Stimulated activated CD4-positive, alpha-beta T cell treated with anti-CD3 and anti-CD28 coated beads, TNF-alpha, amount 100 ng/mL, for 48 hours (primary cell): ENCODE data around the gene VANGL2.

Experiments used
- DNase-seq, 3 donors: peaks; one replicate each; pipeline ENCODE4 v3.0.0-alpha.2; 2020; ENCODE audit warnings: low read depth in 3 of 3

Gene VANGL2

DNA sequence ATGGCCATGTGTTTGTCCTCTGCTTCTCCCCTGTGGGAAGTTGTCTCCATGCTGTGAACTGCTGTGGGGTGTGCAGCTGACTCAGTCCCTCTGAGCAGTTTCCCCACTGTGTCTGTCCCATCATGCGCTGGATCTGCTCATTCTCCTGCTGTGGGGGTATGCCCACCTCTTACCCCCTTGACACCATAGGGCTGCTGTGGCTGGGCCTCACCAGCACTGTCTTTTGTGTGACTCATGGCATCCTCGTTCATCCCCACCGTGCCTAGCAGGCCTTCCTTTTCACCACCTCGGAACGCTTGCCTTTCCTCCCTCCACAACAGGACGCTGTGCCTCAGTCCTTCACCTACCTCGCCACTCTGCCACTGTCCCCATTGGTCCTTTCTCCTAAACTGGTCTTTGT, 27.3 kb downstream of the VANGL2 start:
- no peak for DNase-seq

DNA sequence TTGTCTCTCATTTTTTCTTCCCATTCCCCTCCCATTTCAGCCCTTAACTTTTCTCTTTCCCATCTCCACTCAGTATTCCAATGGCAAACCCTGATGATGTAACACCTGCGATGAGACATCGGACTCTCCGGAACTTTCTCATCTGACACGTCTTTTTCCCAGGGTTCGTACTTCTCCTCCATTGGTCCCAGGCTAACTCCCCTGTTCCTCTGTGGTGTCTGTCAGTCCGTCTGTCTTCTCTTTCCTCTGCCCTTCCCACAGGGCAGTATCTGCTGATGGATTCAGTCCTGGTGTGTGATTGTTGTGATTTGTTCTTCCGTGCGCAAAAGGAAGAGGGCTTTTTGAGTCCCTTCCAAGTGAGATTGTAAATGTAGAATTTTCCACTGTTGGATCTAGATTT, 27.7 kb downstream of the VANGL2 start:
- no peak for DNase-seq

DNA sequence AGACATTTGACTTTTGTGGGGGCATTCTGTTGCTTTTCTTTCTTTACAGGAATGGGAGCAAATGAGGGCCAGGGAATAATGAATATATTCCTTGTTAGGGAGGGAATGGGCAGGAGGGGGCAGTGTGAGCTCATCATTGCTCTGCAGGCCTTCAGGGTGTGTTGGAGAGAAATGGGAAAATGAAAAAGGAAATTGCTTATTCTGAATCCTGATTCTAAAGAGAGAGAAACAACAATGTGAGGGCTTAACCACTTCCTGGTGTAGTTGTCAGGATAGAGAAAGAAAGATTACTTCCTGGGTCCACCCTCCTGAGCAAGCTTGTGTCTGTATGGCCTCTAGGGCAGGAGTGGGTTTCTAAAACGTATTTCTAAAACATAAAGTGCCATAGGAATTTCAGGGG, 28.3 kb downstream of the VANGL2 start:
- DNase-seq: no peak

DNA sequence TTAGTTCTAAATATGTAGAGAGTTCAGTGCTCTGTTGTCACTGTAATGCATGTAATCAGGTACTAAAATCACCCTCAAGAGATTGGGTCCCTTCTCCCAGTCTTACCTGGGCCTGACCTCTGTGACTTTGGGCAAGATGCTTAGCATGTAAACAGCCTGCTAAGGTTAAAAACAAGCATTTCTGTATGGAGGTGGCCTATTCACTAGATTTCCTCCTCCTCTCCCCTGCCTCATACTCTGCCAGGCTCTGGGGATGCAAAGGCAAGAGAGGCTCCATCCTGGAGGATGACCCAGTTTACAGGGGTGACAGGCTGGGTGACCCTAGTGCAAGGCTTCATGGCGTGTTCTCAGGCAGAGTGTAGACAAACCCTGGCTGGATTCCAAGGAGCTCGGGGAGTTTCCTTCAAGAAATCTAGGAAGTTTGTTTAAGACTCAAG, 28.8 kb downstream of the VANGL2 start:
- DNase-seq: no peak

DNA sequence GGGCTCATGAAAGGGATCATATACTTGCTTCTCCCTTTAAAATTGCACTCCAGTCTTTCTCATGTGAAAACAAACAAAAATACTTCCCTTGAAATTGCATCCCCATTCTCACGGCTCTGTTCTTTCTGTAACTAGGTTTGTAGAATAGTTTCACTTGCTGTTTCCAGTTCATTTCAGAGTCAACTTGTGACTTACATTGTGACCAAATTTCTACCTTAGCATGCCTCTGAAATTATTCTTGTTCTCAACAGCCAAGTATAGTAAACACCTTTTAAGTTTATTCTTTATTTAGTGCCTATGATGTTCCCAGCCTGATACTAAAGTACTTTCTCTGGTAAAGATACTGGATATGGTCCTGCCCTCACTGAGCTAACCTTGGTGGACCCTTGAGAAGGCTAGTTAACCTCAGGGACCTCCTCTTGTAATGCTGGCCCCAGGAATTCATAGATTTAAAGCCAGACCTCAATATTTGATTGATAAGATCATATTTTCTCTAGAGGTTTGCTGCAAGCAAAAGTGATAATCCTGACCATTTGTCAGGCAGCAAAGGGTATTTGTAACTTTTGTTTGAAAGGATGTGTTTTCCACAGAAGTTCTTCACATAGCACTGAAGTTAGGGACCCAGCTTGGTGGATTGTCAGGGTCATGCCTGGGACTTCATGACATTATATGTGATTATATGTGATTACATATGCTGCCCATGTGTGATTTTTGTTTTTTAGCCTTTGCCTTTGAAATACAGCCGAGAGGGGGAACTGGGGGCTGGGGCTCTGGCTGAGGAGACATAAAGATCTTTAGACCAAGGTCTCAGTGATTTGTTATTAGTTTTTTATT, 29.6 kb downstream of the VANGL2 start:
- DNase-seq: no peak

DNA sequence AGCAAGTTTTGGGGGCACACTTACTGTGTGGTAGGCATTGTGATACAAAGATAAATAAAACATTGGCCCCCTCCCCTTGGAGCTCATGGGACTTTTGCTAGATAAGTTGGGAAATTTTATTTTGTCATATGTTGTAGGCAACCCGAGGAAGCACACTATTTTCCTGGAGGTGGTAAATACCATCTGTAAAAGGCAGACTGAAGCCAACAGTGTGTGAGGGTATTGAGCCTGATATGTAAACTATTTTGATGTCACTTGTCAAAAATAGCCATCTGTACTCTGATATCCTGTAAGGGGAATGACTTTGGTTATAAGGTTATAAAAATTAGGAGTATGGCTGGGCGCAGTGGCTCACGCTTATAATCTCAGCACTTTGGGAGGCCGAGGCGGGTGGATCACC, 30.6 kb downstream of the VANGL2 start:
- no peak for DNase-seq

DNA sequence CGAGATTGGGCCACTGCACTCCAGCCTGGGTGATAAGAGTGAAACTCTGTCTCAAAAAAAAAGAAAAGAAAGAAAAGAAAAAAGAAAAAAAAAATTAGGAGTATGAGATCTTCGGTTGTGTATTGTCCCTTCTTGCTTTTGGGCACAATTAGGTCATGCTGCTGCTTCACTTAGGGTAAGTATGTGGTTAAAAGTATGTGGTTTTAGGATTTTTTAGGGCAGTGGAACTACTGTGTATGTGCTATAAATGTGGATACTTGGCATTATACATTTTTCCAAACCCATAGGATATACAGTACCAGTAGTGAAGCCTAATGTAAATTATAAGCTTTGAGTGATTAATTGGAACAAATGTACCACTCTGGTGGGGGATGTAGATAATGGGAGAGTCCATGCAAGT, 31.2 kb downstream of the VANGL2 start:
- DNase-seq: no peak

DNA sequence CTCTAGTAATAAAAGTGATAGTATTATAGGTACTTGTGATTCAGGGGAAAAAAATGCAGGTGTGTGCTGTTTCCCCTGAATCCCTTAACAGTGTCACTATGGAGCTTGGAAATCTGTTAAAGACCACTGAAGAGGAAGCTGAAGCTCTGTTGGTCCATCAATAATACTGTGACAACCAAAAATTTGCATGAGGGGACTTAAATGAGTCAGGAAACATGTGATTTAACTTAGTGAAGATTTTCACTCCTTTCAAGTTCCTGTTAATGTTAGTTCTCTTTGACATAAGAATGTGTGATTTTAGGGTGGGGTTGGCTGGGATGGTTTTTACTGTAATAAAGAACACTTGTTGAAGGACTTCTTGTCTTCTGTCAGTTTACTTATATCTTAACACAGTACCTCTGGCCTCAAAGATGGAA, 32.0 kb downstream of the VANGL2 start:
- DNase-seq: no peak

DNA sequence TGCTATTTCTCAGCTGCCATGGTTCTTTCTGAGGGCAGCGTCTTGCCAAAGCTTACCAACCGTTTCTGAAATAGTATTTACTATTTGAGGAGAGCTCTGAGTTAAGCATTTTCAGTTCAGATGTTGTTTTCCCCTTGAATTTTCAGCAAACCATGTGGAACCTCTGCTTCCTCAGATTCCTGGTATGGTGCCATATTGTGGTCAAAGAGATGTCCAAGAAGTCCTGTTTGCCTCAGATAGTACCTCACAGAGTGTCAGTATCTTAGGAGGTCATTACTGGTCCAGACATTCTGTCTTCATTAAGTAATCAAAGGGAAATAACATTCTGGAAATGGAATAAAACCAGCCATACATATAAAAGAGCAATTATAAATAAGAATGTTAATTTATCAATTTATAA, 36.6 kb downstream of the VANGL2 start:
- DNase-seq: no peak

DNA sequence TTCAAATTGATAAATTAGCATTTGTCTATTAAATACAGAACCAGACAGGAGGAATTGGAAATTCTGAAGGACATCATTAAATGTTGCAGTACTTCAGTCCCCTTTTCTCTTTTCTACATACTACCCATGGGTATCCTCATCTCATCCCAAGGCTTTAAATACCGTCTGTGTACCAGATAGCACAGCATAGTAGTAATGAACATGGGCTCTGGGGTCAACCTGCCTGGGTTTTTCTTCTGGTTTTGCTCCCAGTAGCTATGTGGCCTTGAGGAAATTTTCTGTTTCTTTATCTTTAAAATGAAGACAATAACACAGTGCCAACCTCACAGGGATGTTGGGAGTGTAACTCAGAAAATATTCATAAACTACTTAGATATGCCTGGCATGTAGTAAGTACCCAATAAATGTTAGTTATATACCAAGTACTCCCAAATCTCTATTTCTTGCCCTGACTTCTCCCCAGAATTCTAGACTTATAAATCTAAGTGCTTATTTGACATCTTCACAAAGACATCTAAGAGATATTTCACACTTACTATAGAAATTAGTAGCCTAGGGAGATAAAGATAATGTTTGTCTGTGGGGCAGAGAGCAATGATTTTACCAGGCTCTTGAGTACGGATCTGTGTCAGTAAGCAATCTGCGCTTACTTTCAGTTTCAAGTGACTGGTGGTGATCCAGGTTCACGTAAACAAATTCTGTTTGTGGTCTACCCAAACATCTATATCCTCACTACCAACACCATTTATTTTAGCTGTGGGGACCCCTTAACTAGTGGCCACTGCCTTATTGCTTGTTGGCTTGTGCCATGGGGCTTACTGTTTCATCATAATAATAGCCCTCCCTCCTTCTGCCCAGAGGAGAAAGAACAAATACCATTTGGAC, 37.3 kb downstream of the VANGL2 start:
- no peak for DNase-seq

DNA sequence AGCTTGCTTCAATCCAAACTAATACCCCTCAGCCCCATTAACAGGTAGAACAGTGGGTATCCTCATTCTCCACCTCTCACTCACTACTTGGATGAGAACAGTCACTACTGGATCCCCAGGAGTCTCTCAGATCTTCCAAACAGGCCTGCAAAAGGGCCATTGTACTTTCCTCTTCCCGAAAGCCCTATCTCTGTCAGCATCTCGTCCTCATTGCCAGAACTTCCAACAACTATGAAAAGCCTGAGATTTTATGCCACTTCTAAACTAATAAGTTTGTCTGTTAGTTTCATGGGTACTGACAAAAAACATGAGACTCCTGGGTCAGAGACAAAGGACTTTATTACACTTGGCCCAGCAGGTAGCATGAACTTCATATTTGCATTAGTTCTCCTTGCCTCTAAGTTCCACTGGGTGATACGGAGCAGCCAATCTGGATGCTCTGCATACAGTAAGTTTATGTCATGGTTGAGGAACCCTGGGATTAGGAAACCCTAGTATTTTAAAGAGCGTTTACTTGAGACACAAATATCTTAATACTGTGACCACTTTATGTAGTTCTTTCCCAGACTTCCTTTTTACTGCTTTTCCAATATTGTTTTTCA, 38.1 kb downstream of the VANGL2 start:
- DNase-seq: no peak

DNA sequence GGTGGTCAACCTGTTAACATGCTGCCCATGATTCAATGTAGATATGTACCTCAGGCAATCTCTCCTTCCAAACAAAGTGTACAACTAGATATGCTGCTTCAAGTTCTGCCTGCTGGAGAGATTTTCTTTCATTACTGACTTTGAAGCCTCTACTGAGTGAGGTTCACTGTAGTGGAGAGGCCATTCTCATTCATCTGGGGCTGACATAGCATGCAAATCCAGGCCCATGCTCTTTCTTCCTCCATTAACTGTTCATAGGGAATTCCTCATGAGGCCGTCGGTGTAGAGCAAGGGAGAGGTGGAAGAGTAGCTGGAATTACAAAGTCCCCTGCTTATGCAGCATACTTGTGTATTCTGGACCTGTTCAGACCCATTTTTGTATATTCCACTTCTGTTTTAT, 38.6 kb downstream of the VANGL2 start:
- no peak for DNase-seq

DNA sequence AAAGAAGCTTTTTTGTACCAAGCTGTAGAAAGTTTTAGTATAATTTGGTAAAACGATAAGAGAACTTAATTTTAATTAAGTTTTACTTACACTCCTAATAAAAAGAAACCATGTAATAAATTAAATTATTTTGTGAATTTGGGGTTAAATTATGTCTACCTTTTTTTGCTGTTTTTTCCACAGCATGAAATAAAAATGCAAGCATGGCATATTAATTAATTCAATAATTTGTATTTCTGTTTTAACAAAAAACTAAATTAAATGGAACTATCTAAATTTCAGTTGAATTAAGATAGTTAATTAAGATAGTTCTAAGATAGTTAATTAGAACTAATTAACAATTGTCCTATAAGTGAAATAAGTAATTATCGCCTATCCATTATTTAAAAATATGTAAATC, 39.4 kb downstream of the VANGL2 start:
- no peak for DNase-seq

DNA sequence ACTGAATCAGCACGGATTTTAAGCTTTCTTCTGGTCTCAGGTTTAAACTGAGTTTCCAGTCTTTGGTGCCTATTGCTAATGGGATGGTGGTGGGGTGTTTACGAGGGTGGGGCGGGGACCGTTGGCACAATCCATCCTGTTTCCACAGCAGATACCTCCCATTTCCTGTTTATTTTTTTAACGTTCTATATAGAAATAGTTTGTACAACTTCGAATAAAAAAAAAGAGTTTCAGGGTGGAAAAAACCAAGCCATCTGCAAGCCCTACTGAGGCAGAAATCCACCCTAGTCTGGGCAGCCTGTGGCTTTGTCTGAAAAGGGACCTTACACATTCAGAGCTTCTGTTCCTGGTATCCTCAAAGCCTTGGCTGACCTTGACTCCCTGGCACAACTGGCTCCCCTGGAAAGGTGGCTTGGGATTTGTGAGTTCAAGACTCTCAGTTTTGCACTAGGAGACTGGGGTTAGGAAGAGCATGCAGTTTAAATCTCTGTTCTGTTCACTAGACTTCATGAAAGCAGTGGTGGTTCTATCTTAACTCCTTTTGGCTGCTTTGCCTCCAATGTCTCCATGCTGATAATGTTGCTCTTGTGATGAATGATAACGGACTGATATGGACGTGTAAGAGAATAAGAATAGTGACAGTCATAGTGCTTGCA, 46.7 kb downstream of the VANGL2 start:
- DNase-seq: no peak

DNA sequence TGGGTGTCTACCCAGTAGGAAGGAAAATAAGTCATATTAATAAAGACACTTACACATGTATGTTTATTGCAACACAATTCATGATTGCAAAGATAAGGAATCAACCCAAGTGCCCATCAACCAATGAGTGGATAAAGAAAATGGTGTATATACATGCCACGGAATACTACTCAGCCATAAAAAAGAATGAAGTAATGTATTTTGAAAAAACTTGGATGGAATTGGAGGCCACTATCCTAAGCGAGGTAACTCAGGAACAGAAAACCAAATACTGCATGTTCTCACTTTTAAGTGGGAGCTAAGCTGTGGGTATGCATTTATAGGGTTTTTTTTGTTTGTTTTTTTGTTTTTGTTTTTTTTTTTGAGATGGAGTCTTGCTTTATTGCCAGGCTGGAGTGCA, 49.1 kb downstream of the VANGL2 start:
- DNase-seq: no peak

DNA sequence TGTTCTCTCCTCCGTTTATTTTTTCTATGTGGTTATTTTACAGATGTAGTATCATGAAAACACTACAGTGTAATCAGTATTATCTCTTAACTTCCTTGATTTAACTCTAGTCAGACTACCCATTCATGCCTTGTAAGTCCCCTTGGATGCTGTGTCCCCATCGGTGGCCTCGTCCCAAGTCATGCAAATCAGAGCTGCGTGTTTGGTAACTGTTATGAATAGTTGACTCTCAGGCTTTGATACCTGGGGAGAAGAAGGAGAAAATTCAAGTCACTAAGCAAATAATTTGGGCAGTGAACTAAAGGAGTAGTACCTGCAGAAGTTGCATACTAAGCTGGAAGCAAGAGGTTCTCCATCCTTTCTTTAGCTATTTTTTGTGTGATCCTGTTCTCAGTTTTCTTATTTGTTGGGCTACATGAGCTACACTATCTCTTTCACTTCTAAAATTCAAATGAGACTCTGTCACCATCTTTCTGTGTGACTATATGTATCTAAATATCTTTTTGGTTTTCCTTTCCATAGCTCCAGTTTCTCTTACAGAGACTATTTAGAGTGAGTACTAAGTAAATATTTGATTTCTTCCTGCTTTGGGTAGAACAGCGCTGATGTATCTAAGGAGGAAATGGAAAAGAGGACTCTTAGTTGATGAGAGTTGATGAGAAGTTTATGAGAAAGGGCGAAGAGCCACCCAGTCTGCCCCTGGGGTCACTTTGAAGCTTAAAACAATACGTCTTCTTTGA, 50.9 kb downstream of the VANGL2 start:
- DNase-seq: no peak

DNA sequence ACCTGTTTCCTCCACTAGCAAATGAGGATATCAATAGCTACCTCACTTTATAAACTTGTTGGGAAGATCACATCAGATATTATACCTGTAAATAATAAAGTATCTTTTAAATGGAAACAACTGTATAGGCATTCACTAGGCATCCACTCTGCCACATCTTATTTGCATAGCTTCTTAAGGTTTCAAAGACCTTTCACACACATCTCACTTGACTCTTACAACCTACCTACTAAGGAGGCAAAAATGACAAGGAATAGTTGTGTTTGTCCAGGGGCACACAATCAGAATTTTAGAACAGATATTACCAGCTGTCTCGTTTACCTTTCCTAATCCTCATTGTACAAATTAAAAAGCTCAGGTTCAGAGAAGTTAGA, 51.5 kb downstream of the VANGL2 start:
- no peak for DNase-seq

DNA sequence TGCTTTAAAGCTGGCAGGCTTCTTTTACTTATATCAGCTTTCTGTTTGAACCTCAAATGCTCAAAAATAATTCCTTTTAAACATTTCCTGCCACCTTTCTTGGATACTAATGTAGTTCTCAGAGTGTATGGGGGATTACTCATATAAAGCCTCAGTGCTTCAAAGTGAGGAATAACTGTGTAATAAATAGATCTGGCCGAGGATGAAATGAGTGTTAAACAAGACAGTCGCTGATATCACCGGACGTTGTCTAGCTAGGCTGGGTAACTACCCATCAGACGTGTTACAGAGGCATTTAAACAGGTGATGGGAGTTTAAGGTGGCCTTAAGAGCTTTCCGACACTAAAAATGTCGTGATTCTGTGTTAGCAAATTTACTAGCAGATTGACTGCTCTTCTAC, 53.1 kb downstream of the VANGL2 start:
- no peak for DNase-seq

DNA sequence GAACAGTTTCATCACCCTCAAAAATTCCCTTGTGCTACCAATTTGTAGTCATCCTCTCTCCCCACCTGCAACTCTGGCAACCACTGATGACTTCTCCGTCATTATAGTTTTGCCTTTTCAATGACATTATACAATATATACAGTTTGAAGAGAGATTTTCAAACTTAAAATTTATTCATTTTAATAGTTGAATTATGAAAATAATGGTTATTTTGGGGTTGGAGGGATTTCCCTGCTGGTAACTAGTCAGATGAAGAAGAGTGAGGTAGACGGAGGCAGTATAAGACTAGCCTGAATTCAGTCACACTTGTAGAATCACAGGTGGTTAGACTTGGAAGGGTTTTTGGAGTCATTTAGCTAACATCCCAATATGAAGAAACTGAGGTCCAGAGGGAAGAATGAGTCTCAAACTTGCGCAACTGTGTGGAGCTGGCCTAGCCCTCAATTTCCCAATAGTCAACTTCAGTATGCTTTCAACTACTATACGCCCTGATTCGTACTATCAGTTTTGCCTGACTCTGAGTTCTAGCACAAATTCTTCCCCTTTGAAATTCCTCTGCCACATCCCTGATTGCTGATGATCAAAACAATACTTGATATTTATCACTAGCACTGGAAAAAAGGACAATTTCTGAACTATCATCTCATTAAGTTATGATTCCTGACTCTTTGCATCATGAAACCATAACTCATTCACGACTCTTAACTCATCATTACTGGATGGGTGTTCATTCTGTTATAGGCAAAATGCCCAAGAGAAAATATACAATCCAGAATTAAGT, 54.2 kb downstream of the VANGL2 start:
- no peak for DNase-seq

DNA sequence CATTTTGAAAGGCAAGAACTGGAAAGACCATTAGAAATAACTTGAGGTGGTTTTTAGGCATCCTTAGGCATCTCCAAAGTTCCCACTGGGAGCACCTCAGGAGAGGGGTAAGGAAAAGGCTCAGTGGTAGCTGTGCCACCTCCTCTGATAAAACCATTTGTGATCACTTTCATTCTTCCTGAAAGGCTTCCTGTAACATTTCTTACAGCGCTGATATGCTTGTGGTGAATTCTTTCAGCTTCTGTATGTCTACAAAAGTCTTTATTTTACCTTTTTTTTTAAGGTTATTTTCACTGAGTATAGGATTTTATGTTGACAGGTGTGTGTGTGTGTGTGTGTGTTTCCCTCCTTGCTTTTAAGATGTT, 54.8 kb downstream of the VANGL2 start:
- no peak for DNase-seq

DNA sequence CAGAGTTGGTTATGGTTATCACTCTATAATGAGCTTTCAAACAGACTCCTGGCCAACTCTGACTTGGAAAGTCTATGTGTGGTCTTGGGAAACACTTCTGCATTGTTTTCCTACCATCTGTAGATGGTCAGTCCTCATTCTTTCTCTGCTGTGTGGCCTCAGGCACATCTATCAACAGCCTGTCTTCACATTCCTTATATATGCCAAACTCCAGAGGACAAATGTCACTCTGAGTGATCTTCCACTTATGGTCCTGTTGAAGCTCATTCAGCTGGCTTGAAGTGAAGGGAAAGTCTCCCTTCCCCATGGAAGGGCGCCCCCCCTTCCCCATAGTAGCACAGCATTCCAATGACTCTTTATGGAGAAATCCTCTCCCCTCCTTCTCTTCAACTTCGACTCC, 58.7 kb downstream of the VANGL2 start:
- DNase-seq: no peak
